Tibial nerve (tissue), 4 donors: Measurements from ENCODE around the gene ADRA1B. TPM values are rescaled to one million over a fixed set of nuclear protein-coding genes. Genes with fewer than 3 reads are reported as not detected.

Experiments
- DNase-seq, 2 donors: peaks; one replicate each; pipeline ENCODE4 v3.0.0-alpha.2; 2019; ENCODE audit warnings: low spot score in 2 of 2
- H3K27ac ChIP-seq, 4 donors: fragments of 200-600 bp; sonication (generic) in 3 of 4; one replicate each; pipeline ENCODE4 v1.5.1; 2017 to 2019; ENCODE audit warnings: mild to moderate bottlenecking in 1 of 4
- H3K27me3 ChIP-seq, 2 donors: fragments of 200-600 bp; sonication (generic) in 1 of 2; one replicate each; pipeline versions ENCODE4 v1.5.1 to v1.6.0; 2017 to 2019
- H3K36me3 ChIP-seq, 3 donors: fragments of 200-600 bp; sonication (generic); one replicate each; pipeline ENCODE4 v1.5.1; 2018 to 2019
- H3K4me1 ChIP-seq, 4 donors: fragments of 200-600 bp; sonication (generic) in 3 of 4; one replicate each; pipeline ENCODE4 v1.5.1; 2017 to 2019
- H3K4me3 ChIP-seq, 4 donors: fragments of 200-600 bp; sonication (generic) in 3 of 4; one replicate each; pipeline ENCODE4 v1.5.1; 2017 to 2019; ENCODE audit warnings: mild to moderate bottlenecking in 1 of 4, moderate library complexity in 1 of 4
- H3K9me3 ChIP-seq, 4 donors: fragments of 200-600 bp; sonication (generic) in 3 of 4; one replicate each; pipeline ENCODE4 v1.5.1; 2017 to 2019
- EP300 ChIP-seq, 2 donors: sonication (generic); formaldehyde crosslinking; IDR thresholded peaks; one replicate each; pipeline ENCODE4 v1.6.1; 2017; ENCODE audit warnings: antibody characterized with exemption in 2 of 2, mild to moderate bottlenecking in 1 of 2
- POLR2A ChIP-seq, 2 donors: fragments of 450-650 bp; IDR thresholded peaks; one replicate each; pipeline ENCODE4 v1.6.1; 2017; ENCODE audit warnings: antibody characterized with exemption in 2 of 2, mild to moderate bottlenecking in 2 of 2, moderate library complexity in 2 of 2
- WGBS, 2 donors: methylation state at CpG; one replicate each; pipeline ENCODE4 v1.1.5; 2018; 5-methylcytosine and 5-hydroxymethylcytosine counted together
- total RNA-seq, 4 donors: library from RNA; depleted of rRNA; stranded (reverse); fragments of >200 nt; gene quantifications; one replicate each; pipeline ENCODE4 v1.1.0, GENCODE V29; 2016
- TF ChIP-seq, protein P1 (sequence below), 5 experiments: fragments of 200-600 bp in 3 of 5; fragments of 450-650 bp in 2 of 5; sonication (generic) in 3 of 5; IDR thresholded peaks; one replicate each; pipeline ENCODE4 v1.5.1; 2016 to 2019; ENCODE audit warnings: antibody characterized with exemption in 5 of 5, mild to moderate bottlenecking in 3 of 5, moderate library complexity in 2 of 5

Gene ADRA1B
- total RNA-seq, 4 donors from 2014 or later: 3.6 to 6.9 (median 6.2) TPM

DNA sequence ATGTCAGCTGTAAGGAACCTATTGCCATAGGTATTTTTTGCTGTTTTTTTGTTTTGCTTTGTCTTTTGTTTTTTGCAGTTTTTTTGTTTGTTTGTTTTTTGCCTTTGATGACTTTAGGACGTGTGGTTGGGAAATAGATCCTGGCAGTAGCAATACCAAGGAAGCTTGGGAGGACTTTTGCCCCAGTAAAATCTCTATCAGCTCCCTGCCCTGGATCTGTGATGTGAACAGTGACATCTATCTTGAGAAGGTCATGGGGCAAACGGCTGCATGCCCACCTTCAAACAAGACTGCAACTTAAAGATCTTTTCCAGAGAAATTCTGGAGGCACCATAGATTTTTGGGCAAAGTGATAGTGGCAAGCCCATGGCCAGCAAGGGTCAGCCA lies 5.4 kb upstream of the ADRA1B start:
- TF ChIP-seq POLR2A (IDR thresholded peaks at IDR 0.05) (no peak), EP300 (IDR thresholded peaks at IDR 0.05) (no peak)
- TF ChIP-seq, protein P1, sequence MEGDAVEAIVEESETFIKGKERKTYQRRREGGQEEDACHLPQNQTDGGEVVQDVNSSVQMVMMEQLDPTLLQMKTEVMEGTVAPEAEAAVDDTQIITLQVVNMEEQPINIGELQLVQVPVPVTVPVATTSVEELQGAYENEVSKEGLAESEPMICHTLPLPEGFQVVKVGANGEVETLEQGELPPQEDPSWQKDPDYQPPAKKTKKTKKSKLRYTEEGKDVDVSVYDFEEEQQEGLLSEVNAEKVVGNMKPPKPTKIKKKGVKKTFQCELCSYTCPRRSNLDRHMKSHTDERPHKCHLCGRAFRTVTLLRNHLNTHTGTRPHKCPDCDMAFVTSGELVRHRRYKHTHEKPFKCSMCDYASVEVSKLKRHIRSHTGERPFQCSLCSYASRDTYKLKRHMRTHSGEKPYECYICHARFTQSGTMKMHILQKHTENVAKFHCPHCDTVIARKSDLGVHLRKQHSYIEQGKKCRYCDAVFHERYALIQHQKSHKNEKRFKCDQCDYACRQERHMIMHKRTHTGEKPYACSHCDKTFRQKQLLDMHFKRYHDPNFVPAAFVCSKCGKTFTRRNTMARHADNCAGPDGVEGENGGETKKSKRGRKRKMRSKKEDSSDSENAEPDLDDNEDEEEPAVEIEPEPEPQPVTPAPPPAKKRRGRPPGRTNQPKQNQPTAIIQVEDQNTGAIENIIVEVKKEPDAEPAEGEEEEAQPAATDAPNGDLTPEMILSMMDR (IDR thresholded peaks at IDR 0.05): no peak
- Histone ChIP-seq H3K4me1 (peaks cover 0 to 42% (median 2%) of the 10 kb centered on the region in 4 donors), H3K27ac (peak overlapping the region in 1 of 4 donors; percentile 58), H3K36me3 (no peaks in the 10 kb centered on the region), H3K9me3 (no peaks in the 10 kb centered on the region), H3K4me3 (no peak overlapping the region), H3K27me3 (peaks cover 0 to 6% of the 10 kb centered on the region in 2 donors)
- DNase-seq: no peak
- WGBS, 2 donors: 48 to 50% methylated on average over 2 of the region's 2 CpGs

DNA sequence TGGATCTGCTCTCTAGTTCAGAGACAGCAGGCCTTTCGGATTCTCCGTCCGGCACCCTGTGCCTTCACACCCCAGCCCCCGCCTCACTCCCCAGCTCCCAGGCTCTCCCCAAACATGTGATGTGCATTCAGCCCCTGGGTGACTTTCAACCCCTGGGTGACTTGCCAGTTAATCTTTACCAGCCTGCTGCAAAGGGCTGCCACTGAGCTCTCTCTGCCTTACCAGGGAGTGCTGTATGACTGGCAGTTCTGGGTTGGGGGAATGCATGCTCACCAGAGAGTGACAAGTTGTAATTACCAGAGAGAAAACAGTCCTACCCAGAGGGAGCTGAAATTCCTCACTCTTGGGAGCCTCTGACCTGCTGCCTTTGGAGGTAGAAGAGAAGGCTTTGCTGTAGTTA lies 4.9 kb upstream of the ADRA1B start:
- WGBS, 2 donors: 92 to 95% methylated on average over 4 of the region's 4 CpGs
- peak overlapping the region in 2 of 4 donors; percentile 4 to 58 for H3K27ac ChIP-seq
- H3K9me3 ChIP-seq: no peaks in the 10 kb centered on the region
- DNase-seq: no peak
- no peaks in the 10 kb centered on the region for H3K36me3 ChIP-seq
- peaks cover 0 to 44% (median 2%) of the 10 kb centered on the region in 4 donors for H3K4me1 ChIP-seq
- peaks cover 0 to 6% of the 10 kb centered on the region in 2 donors for H3K27me3 ChIP-seq
- H3K4me3 ChIP-seq: no peak overlapping the region
- no peak for TF ChIP-seq POLR2A (IDR thresholded peaks at IDR 0.05)
- no peak for TF ChIP-seq EP300 (IDR thresholded peaks at IDR 0.05)

DNA sequence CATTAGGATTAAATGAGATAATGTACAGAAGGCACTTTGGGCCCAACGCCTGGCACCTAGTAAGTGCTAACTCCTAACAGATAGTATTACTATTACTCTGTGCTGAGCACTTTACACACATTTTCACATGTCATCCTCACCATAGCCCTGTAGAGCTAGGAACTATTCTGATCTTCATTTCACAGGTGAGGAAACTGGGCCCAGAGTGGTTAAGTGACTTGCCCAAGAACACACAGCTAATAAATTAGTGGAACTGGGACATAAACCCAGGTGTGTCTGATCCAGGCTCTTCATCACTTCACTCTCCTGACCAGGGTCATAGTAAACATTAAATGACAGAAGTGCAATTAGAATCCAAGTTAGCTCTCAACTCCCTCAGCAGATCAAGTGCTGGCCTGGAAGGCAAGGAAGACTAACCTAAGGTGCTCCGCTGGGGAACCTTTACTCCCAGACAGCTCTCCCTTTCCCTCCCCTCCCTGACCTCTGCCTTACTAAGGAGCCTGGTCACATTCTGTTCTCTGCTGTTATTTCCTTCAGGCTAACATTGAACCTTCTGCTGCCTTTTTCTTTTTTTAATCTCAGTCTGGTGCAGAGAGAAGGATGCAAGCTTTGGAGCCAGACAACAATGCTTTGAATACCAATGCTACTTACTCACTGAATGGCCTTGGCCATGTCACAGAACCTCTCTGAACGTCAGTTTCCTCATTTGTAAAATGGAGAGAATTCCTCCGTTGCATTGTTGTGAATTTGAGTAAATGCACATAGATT lies 4.1 kb upstream of the ADRA1B start:
- WGBS, 2 donors: 63 to 69% methylated on average over 4 of the region's 4 CpGs
- peaks cover 0 to 13% of the 10 kb centered on the region in 2 donors for H3K27me3 ChIP-seq
- H3K9me3 ChIP-seq: no peaks in the 10 kb centered on the region
- no peak for DNase-seq
- TF ChIP-seq, protein P1 (IDR thresholded peaks at IDR 0.05): no peak
- TF ChIP-seq EP300 (IDR thresholded peaks at IDR 0.05): peak; percentile 31 to 64
- no peaks in the 10 kb centered on the region for H3K36me3 ChIP-seq
- H3K4me3 ChIP-seq: no peak overlapping the region
- H3K27ac ChIP-seq: peak overlapping the region in 3 of 4 donors; percentile 4 to 58 (median 36)
- H3K4me1 ChIP-seq: peaks cover 0 to 50% (median 2%) of the 10 kb centered on the region in 4 donors

DNA sequence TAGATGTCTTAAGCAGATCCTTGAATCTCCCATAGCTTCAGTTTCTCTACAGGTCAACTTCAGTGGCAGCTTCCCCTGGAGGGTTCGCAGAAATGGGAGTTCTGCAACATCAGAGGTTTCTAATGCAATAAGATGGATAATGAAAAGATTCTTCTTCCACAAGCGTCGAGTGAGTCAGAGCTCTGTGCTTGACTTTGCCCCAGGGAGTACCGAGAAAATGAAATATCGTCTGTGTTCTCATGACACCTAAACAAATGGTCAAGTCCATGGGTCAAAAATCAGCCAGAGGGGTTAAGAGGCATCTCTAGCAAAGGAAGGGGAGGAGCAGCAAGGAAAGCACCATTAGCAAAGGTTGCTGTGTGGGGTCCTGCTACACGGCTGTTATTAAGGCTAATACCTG lies 3.2 kb upstream of the ADRA1B start:
- WGBS, 2 donors: 35 to 41% methylated on average over 6 of the region's 6 CpGs
- Histone ChIP-seq H3K27ac (peak overlapping the region in 2 of 4 donors; percentile 28 to 58), H3K4me1 (peaks cover 0 to 50% (median 2%) of the 10 kb centered on the region in 4 donors), H3K4me3 (no peak overlapping the region), H3K9me3 (no peaks in the 10 kb centered on the region), H3K27me3 (peaks cover 0 to 20% of the 10 kb centered on the region in 2 donors), H3K36me3 (no peaks in the 10 kb centered on the region)
- peak in 1 of 2 donors; percentile 61 for TF ChIP-seq EP300 (IDR thresholded peaks at IDR 0.05)
- TF ChIP-seq, protein P1 (IDR thresholded peaks at IDR 0.05): no peak
- no peak for DNase-seq

DNA sequence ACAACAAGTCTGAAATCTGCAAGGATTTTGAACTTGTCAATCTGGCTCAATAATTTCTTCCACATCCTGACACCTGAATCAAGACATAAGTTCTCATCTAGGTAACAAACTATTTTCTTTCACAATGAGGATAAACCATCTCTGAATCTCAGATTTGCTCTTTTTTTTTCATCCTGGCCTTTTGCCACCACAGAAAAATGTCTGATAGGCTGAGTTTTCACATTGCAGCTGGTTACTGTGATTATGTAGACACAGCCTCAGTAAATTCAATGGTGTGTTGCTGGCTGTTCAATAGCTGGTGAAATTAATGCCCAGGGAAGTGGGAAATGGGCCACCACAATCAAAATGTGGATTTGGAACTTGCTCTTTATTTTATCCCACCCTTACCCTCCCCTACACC lies 2.8 kb upstream of the ADRA1B start:
- H3K4me1 ChIP-seq: peaks cover 0 to 49% (median 2%) of the 10 kb centered on the region in 4 donors
- H3K27ac ChIP-seq: peak overlapping the region in 2 of 4 donors; percentile 28 to 58
- peaks cover 0 to 20% of the 10 kb centered on the region in 2 donors for H3K27me3 ChIP-seq
- no peak overlapping the region for H3K4me3 ChIP-seq
- no peak for DNase-seq
- H3K9me3 ChIP-seq: no peaks in the 10 kb centered on the region
- no peaks in the 10 kb centered on the region for H3K36me3 ChIP-seq
- TF ChIP-seq POLR2A (IDR thresholded peaks at IDR 0.05): no peak
- TF ChIP-seq, protein P1 (IDR thresholded peaks at IDR 0.05): no peak
- no peak for TF ChIP-seq EP300 (IDR thresholded peaks at IDR 0.05)
